Suprapubic skin (tissue), 3 donors: ENCODE results near the gene PPP2R2B.

Source experiments
- EP300 ChIP-seq: sonication (generic); formaldehyde crosslinking; IDR thresholded peaks from one replicate; pipeline ENCODE4 v1.6.1; 2017; ENCODE audit warnings: antibody characterized with exemption
- POLR2A ChIP-seq, 2 donors: fragments of 450-650 bp; IDR thresholded peaks; one replicate each; pipeline ENCODE4 v1.6.1; 2017; ENCODE audit warnings: antibody characterized with exemption in 2 of 2, mild to moderate bottlenecking in 2 of 2, moderate library complexity in 2 of 2
- TF ChIP-seq, protein P1 (sequence below), 2 donors: fragments of 200-600 bp in 1 of 2; fragments of 450-650 bp in 1 of 2; sonication (generic) in 1 of 2; IDR thresholded peaks; one replicate each; pipeline ENCODE4 v1.5.1; 2016 to 2019; ENCODE audit warnings: antibody characterized with exemption in 2 of 2, mild to moderate bottlenecking in 1 of 2, moderate library complexity in 1 of 2

DNA sequence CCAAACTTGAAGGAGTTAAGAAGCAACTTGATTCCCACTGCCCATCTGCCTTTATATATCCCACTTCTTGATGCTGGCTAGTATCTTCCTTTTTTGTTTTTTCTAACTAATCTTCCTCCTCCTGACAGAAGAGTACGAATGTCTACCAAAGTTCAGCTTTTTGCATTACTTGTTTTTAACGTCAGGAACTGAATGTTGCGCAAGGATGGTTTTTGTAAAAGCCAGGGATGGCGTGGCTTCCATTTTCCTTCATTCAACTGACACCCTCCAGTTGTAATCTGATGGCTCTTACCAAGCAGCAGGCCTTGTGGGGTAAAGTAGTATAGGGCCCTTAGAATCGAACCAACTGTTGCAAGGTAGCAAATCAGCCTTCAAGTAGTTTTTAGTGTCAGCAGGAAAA is 291.8 kb downstream of the PPP2R2B start:
- TF ChIP-seq POLR2A (IDR thresholded peaks at IDR 0.05) (no peak), EP300 (no peak)
- TF ChIP-seq, protein P1, sequence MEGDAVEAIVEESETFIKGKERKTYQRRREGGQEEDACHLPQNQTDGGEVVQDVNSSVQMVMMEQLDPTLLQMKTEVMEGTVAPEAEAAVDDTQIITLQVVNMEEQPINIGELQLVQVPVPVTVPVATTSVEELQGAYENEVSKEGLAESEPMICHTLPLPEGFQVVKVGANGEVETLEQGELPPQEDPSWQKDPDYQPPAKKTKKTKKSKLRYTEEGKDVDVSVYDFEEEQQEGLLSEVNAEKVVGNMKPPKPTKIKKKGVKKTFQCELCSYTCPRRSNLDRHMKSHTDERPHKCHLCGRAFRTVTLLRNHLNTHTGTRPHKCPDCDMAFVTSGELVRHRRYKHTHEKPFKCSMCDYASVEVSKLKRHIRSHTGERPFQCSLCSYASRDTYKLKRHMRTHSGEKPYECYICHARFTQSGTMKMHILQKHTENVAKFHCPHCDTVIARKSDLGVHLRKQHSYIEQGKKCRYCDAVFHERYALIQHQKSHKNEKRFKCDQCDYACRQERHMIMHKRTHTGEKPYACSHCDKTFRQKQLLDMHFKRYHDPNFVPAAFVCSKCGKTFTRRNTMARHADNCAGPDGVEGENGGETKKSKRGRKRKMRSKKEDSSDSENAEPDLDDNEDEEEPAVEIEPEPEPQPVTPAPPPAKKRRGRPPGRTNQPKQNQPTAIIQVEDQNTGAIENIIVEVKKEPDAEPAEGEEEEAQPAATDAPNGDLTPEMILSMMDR (IDR thresholded peaks at IDR 0.05): no peak
